ENCODE results near the gene LAMB2.

The LAMB2 gene

GRCh38 chr3:49166752-49167556 is 34.1 kb upstream of the LAMB2 start:
- H2AFZ ChIP-seq (ENCODE audit: low read depth, low read length): peak overlapping the region; percentile 97
- H3K27ac ChIP-seq (ENCODE audit: low read length): peak overlapping the region; percentile 29
- H3K9me3 ChIP-seq (ENCODE audit: insufficient read depth, low read length): no peaks in the 10 kb centered on the region
- peak overlapping the region; percentile 92; the same call in 1 of the 2 replicates for H3K9ac ChIP-seq (ENCODE audit: low read length)
- no peaks in the 10 kb centered on the region for H3K27me3 ChIP-seq (ENCODE audit: low read depth, low read length)
- peaks cover 13% of the 10 kb centered on the region for H4K20me1 ChIP-seq (ENCODE audit: insufficient read depth, low read length)
- peak overlapping the region; percentile 83 for H3K4me2 ChIP-seq (ENCODE audit: low read length)
- TF ChIP-seq, protein P1, sequence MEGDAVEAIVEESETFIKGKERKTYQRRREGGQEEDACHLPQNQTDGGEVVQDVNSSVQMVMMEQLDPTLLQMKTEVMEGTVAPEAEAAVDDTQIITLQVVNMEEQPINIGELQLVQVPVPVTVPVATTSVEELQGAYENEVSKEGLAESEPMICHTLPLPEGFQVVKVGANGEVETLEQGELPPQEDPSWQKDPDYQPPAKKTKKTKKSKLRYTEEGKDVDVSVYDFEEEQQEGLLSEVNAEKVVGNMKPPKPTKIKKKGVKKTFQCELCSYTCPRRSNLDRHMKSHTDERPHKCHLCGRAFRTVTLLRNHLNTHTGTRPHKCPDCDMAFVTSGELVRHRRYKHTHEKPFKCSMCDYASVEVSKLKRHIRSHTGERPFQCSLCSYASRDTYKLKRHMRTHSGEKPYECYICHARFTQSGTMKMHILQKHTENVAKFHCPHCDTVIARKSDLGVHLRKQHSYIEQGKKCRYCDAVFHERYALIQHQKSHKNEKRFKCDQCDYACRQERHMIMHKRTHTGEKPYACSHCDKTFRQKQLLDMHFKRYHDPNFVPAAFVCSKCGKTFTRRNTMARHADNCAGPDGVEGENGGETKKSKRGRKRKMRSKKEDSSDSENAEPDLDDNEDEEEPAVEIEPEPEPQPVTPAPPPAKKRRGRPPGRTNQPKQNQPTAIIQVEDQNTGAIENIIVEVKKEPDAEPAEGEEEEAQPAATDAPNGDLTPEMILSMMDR (IDR thresholded peaks at IDR 0.05; ENCODE audit: low read depth, low read length): no peak
- H3K36me3 ChIP-seq (replicated peaks; ENCODE audit: low read depth, low read length): peaks cover 34% of the 10 kb centered on the region
- peaks cover 26% of the 10 kb centered on the region for H3K4me1 ChIP-seq (ENCODE audit: low read length)
- H3K4me3 ChIP-seq (ENCODE audit: low read length): peak overlapping the region; percentile 94
- H3K79me2 ChIP-seq (ENCODE audit: low read length): peaks cover 40% of the 10 kb centered on the region

DNA sequence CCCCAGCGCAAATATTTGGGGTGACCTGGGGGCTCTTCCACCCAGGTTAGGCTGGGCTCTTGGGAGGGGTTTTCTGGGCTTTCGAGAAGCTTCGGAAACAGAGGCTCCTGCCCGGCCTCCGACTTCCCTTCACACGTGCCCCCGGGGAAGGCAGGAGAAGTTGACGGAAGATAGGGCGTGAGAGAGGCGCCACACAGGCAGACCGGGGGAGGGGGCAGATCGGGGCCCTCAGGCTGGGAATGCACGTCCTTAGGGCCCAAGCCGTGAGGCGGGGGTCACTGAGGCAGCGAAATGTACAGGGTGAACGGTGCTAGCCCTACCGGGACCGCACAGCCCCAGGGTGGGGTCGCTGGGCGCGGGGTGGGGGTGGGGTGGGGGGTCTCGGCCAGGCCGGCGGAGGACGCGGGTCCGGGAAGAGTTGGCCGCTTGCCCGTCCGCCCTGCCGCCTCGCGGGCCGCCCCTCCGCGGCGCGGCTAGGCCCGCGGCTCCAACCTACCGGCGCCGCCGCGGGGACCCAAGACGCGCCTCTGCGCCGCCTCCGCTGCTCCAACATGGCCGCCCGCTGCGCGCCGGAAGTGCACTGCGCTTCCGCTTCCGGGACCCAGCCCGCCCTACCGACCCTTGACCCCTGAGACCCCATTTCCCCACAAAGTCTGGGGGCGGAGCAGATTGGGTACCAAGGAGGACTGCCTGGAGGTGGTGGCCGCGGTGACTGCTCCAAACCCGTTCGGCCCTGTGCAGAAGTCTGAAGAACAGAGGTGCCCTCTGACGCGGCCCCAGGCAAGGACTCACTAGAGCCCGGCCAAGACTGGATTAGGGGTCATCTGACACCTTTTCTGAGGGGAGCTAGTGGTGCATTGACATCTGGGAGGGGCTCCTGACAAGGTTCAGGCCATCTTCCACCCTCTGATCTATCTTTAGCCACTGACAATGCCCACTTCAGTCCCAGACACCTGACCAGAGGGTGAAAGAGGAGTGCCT is 33.2 kb upstream of the LAMB2 start, which contains the start of gene CCDC71:
CCDC71 (minus strand) TSS at position 561 of the 981 bp plus-strand sequence. CDS start 2,123 bp downstream, outside the sequence.
- Histone ChIP-seq H3K4me1 (ENCODE audit: low read length) (peaks cover 23% of the 10 kb centered on the region), H3K36me3 (replicated peaks; ENCODE audit: low read depth, low read length) (peaks cover 41% of the 10 kb centered on the region), H3K9me3 (ENCODE audit: insufficient read depth, low read length) (no peaks in the 10 kb centered on the region), H3K27ac (ENCODE audit: low read length) (peak within 1 kb of the TSS; percentile 36), H4K20me1 (ENCODE audit: insufficient read depth, low read length) (peaks cover 13% of the 10 kb centered on the region), H2AFZ (ENCODE audit: low read depth, low read length) (peak within 1 kb of the TSS; percentile 97), H3K27me3 (ENCODE audit: low read depth, low read length) (no peaks in the 10 kb centered on the region), H3K4me2 (ENCODE audit: low read length) (peak within 1 kb of the TSS; percentile 93), H3K4me3 (ENCODE audit: low read length) (peak within 1 kb of the TSS; percentile 94), H3K79me2 (ENCODE audit: low read length) (peaks cover 40% of the 10 kb centered on the region), H3K9ac (ENCODE audit: low read length) (peak within 1 kb of the TSS; percentile 92)
- TF ChIP-seq, protein P1 (IDR thresholded peaks at IDR 0.05; ENCODE audit: low read depth, low read length): no peak
- no peak for TF ChIP-seq EZH2phosphoT487 (IDR thresholded peaks at IDR 0.05; ENCODE audit: low read depth)

DNA sequence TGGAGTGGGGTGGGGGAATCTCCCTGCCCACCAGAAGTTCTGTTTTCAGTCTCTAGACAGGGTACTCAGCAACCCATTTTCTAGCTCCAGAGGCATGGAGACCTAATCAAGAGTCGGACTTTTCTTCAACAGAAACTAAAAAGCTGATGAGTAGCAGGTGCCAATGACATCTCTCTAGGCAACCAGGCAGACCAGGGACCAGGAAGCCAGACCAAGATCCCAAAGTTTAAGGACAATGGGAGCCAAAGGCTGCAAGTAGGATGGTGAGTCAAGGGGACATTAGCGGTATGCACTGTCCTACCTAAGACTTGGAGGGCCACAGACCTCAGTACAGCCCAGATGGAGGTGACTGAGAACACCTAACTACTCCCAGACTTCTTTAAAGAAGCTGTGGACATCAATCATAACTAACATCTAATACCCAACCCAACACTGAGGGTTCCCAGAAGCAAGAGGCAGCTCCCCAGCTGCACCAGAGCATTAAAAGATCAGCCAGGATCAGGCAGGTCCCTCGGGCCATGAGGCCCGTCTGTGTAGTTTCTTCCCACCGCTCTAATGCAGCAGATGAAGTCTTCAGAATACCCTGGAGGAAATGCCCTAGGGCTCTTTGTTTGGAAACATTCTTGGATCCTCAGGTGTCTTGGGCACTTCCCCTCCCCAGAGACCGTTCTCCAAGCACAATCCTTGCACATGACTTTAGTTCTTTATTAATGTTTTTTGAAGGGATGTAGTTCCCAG is 32.3 kb upstream of the LAMB2 start:
- Histone ChIP-seq H3K79me2 (ENCODE audit: low read length) (peaks cover 40% of the 10 kb centered on the region), H4K20me1 (ENCODE audit: insufficient read depth, low read length) (peaks cover 13% of the 10 kb centered on the region), H3K27ac (ENCODE audit: low read length) (peak overlapping the region; percentile 36), H2AFZ (ENCODE audit: low read depth, low read length) (no peak overlapping the region), H3K9me3 (ENCODE audit: insufficient read depth, low read length) (no peaks in the 10 kb centered on the region), H3K4me2 (ENCODE audit: low read length) (peak overlapping the region; percentile 93), H3K4me1 (ENCODE audit: low read length) (peaks cover 18% of the 10 kb centered on the region), H3K36me3 (replicated peaks; ENCODE audit: low read depth, low read length) (peaks cover 41% of the 10 kb centered on the region), H3K27me3 (ENCODE audit: low read depth, low read length) (no peaks in the 10 kb centered on the region), H3K4me3 (ENCODE audit: low read length) (peak overlapping the region; percentile 94), H3K9ac (ENCODE audit: low read length) (peak overlapping the region; percentile 92)
- TF ChIP-seq, protein P1 (IDR thresholded peaks at IDR 0.05; ENCODE audit: low read depth, low read length): no peak
- TF ChIP-seq EZH2phosphoT487 (IDR thresholded peaks at IDR 0.05; ENCODE audit: low read depth): no peak

Data from OCI-LY3 (cell line).